Naive B cell (primary cell): ENCODE results near the gene PLK5. TPM values are rescaled to one million over a fixed set of nuclear protein-coding genes. Genes with fewer than 3 reads are reported as not detected.
"Not testable (repeated sequence)": the region's sequence is repeated elsewhere in the genome, so short reads cannot be mapped to it uniquely, and the experiment has no call there.

Experiments used
- ATAC-seq, 2 donors: fragments of 150-1000 bp; cut with Tn5 transposase; 2 replicates each; pipeline ENCODE4 v1.10.0; 2021; ENCODE audit warnings: low read depth in 2 of 2, mild to moderate bottlenecking in 2 of 2, moderate library complexity in 2 of 2
- DNase-seq: peaks from one replicate; pipeline ENCODE4 v3.0.0; 2022
- H3K27ac Mint-ChIP-seq, 6 donors: one replicate each; pipeline ENCODE4 v1.8.0; 2020 to 2022; ENCODE audit warnings: mild to moderate bottlenecking in 6 of 6, mixed read lengths in 6 of 6, moderate library complexity in 5 of 6, inconsistent platforms in 2 of 6
- H3K27me3 Mint-ChIP-seq, 3 donors: one replicate each; pipeline ENCODE4 v1.8.0; 2021 to 2022; ENCODE audit warnings: mixed read lengths in 3 of 3, mild to moderate bottlenecking in 1 of 3
- H3K36me3 Mint-ChIP-seq, 2 donors: one replicate each; pipeline ENCODE4 v1.8.0; 2020 to 2022; ENCODE audit warnings: mixed read lengths in 2 of 2, inconsistent platforms in 1 of 2, mild to moderate bottlenecking in 1 of 2
- H3K4me1 Mint-ChIP-seq, 3 donors: one replicate each; pipeline ENCODE4 v1.8.0; 2020 to 2022; ENCODE audit warnings: mixed read lengths in 3 of 3, inconsistent platforms in 1 of 3, mild to moderate bottlenecking in 1 of 3, moderate library complexity in 1 of 3
- H3K4me3 Mint-ChIP-seq, 8 donors: one replicate each; pipeline ENCODE4 v1.8.0; 2020 to 2022; ENCODE audit warnings: mild to moderate bottlenecking in 8 of 8, mixed read lengths in 8 of 8, moderate library complexity in 8 of 8, inconsistent platforms in 2 of 8
- H3K9me3 Mint-ChIP-seq, 7 donors: one replicate each; pipeline ENCODE4 v1.8.0; 2020 to 2022; ENCODE audit warnings: mixed read lengths in 7 of 7, mild to moderate bottlenecking in 5 of 7, inconsistent platforms in 2 of 7, moderate library complexity in 1 of 7
- polyA plus RNA-seq, 6 donors: library from polyadenylated mRNA; unstranded; fragments of 300-500 nt; fragmentation: Illumina TruSeq; gene quantifications; one replicate each; pipeline ENCODE4 v1.2.3, GENCODE V29; 2021; ENCODE audit warnings: low read depth in 6 of 6

PLK5 gene
- polyA plus RNA-seq, 6 donors from 2014 or later, result not detected

DNA sequence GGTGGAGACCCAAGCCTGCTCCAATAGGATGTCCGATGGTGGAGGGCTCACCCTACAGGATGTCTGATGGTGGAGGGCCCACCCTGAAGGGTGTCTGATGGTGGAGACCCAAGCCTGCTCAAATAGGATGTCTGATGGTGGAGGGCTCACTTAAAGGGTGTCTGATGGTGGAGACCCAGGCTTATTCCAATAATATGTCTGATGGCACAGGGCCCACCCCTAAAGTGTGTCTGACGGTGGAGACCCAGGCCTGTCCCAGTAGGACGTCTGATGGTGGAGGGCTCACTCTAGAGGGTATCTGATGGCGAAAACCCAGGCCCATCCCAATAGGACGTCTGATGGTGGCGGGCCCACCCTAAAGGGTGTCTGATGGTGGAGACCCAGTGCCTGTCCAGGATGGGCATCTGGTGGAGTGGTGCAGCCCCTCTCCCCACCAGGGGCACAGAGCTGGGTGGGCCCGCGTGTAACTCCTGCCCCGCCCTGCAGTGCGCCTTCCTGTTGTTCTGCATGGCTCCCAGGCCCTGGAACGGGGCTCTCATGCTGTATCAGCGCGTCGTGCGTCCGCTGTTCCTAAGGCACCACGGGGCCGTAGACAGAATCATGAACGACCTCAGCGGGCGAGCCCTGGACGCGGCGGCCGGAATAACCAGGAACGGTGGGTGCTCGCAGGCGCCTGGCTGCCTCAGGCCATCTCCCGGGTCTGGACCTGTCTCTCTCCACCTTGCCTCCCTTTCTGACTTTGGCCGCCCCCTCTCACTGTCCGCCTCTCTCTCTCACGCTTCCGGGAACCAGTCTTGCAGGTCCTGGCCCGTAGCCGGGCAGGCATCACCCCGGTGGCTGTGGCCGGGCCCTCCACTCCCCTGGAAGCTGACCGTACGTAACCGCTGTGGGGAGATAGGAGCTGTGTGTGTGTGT, 27.8 kb upstream of the PLK5 start:
- no peak overlapping the region for H3K27ac Mint-ChIP-seq
- ATAC-seq, result no peak
- no peak for DNase-seq

DNA sequence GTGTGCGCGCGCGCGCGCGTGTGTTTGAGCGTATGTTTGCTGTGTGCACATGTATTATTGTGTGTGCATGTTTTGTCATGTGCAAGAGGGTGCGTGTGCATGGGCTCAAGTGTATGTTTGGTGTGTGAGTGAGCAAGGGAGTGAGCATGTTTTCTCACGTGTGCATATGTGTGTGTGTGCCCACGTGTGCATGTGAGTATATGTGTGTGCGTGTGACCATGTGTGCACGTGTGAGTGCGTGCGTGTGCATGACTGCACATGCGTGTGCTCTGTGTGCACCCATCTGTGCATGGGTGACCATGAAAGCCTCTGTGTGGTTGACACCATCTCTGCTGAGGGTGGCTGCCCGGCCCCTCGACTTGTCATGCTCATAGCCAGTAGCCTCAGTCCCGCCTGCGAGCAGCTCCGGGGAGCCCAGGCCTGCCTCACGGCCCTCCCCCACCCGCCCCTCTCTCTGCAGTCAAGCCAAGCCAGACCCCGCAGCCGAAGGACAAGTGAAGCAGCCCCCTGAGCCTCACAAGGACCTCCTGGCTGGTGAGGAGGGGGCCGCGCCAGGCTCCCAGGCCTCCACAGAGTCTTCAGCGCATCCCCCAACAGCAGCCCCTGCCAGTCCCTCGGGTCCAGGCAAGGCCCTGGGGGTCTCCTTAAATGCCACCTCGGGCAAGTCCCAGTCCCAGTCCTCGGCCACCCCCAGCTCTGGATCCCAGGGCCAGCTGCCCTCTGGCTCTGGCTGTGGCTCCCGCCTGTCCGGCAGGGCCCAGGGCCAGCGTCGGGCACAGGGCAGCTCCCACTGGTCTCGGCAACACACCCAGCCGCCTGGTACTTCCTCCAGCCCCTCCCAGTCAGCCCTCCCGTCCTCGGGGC, 26.9 kb upstream of the PLK5 start:
- DNase-seq (no peak), ATAC-seq (no peak)
- peaks cover 0 to 4% (median 4%) of the 10 kb centered on the region in 3 donors for H3K4me1 Mint-ChIP-seq

More for the DNA sequence above, 27.8 kb upstream of the PLK5 start:
- H3K27me3 Mint-ChIP-seq, result peaks cover 0 to 24% (median 4%) of the 10 kb centered on the region in 3 donors
- H3K9me3 Mint-ChIP-seq, result no peaks in the 10 kb centered on the region
- H3K4me3 Mint-ChIP-seq, result no peak overlapping the region
- no peaks in the 10 kb centered on the region for H3K36me3 Mint-ChIP-seq
- peaks cover 0 to 8% (median 5%) of the 10 kb centered on the region in 3 donors for H3K4me1 Mint-ChIP-seq

DNA sequence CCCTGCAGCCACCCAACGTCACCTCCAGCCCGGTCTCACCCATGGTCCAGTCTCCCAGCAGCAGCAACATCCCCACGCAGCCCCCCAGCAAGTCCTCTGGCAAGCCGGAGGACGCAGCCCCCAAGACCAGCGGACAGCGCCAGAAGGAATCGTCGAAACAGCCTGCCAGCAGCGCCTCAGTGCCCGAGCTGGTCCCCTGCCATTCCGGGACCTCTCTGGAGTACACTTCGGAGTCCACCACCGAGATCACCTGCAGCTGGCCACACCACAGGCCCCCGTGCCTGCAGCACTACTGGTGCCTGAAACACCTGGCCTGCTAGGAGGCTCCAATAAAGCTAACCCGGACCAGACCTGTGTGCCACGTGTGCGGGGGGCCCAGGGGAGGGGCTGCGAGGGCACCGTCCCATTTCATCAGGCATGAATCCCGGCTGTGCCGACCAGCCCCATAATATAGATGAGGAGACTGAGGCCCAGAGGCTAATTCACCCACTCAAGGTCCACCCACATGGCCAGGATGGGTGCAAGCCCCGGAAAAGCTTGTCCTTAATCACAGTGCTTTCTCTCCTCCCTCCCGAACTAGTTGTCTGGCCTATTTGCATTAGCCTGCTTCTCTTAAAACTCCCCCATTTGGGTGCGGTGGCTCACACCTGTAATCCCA, 26.2 kb upstream of the PLK5 start:
- Mint-ChIP-seq H3K36me3 (no peaks in the 10 kb centered on the region), H3K4me3 (no peak overlapping the region), H3K4me1 (peaks cover 0 to 4% (median 3%) of the 10 kb centered on the region in 3 donors), H3K27ac (no peak overlapping the region), H3K27me3 (peaks cover 0 to 30% (median 4%) of the 10 kb centered on the region in 3 donors), H3K9me3 (peaks cover 0 to 2% (median 0%) of the 10 kb centered on the region in 7 donors)
- ATAC-seq (no peak), DNase-seq (no peak)

More for the DNA sequence above, 26.9 kb upstream of the PLK5 start:
- Mint-ChIP-seq H3K27ac (peak overlapping the region in 1 of 6 donors; percentile 37), H3K27me3 (peaks cover 0 to 26% (median 4%) of the 10 kb centered on the region in 3 donors), H3K4me3 (no peak overlapping the region), H3K9me3 (no peaks in the 10 kb centered on the region), H3K36me3 (no peaks in the 10 kb centered on the region)

DNA sequence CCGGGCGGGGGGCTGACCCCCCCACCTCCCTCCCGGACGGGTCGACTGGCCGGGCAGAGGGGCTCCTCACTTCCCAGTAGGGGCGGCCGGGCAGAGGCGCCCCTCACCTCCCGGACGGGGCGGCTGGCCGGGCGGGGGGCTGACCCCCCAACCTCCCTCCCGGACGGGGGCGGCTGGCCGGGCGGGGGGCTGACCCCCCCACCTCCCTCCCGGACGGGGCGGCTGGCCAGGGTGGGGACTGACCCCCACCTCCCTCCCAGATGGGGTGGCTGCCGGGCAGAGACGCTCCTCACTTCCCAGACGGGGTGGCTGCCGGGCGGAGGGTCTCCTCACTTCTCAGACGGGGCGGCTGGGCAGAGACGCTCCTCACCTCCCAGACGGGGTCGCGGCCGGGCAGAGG, 24.6 kb upstream of the PLK5 start:
- H3K36me3 Mint-ChIP-seq, H3K4me1 Mint-ChIP-seq, H3K27ac Mint-ChIP-seq, DNase-seq, ATAC-seq, H3K4me3 Mint-ChIP-seq, H3K9me3 Mint-ChIP-seq: not testable (repeated sequence)
- H3K27me3 Mint-ChIP-seq, result peaks cover 0 to 41% (median 5%) of the 10 kb centered on the region in 3 donors

DNA sequence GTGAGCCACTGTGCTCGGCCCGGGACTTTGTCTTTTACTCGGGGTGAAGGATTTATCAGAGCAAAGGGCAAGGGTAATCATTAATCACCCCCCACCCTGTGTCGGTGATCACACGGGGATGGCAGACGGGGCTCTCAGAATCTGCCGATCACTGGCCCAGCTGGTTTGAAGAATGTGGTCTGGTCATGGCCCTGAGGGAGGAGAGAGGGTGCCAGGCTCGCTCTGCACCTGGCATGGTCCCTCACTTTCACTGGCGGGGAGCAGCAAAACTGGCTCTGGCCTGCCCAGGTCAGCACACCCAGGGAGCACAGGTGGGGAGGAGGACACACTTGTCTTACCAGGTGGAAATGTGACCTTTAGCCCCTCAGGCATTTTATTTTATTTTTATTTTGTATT, 22.7 kb upstream of the PLK5 start:
- peaks cover 0 to 11% (median 5%) of the 10 kb centered on the region in 3 donors for H3K4me1 Mint-ChIP-seq
- peaks cover 0 to 10% (median 2%) of the 10 kb centered on the region in 7 donors for H3K9me3 Mint-ChIP-seq
- ATAC-seq, result no peak
- H3K36me3 Mint-ChIP-seq, result no peaks in the 10 kb centered on the region
- H3K27ac Mint-ChIP-seq, result no peak overlapping the region
- no peak for DNase-seq
- H3K4me3 Mint-ChIP-seq, result no peak overlapping the region
- peaks cover 10 to 57% (median 17%) of the 10 kb centered on the region in 3 donors for H3K27me3 Mint-ChIP-seq

DNA sequence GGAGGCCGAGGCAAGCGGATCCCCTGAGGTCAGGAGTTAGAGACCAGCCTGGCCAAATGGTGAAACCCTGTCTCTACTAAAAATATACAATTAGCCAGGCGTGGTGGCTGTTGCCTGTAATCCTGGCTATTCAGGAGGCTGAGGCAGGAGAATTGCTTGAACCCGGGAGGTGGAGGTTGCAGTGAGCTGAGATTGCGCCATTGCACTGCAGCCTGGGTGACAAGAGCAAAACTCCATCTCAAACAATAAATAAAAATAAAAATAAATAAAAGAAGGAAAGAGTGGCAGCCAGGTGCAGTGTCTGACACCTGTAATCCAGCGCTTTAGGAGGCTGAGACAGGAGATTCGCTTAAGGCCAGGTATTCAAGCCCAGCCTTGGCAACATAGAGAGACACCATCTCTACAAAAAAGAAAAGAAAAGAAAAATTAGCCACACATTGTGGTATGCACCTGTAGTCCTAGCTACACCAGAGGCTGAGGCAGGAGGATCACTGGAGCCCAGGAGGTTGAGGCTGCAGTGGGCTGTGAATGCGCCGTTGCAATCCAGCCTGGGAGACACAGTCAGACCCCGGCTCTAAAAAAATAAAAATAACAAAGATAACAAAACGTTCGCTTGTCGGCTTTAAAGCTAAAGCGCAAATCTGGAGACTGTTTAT, 21.3 kb upstream of the PLK5 start:
- Mint-ChIP-seq H3K27ac (no peak overlapping the region), H3K9me3 (peaks cover 0 to 11% (median 2%) of the 10 kb centered on the region in 7 donors), H3K4me1 (peaks cover 5 to 18% (median 6%) of the 10 kb centered on the region in 3 donors), H3K27me3 (peaks cover 14 to 57% (median 16%) of the 10 kb centered on the region in 3 donors), H3K4me3 (peak overlapping the region in 1 of 8 donors; percentile 36), H3K36me3 (peaks cover 0 to 2% of the 10 kb centered on the region in 2 donors)
- DNase-seq (no peak), ATAC-seq (no peak)

DNA sequence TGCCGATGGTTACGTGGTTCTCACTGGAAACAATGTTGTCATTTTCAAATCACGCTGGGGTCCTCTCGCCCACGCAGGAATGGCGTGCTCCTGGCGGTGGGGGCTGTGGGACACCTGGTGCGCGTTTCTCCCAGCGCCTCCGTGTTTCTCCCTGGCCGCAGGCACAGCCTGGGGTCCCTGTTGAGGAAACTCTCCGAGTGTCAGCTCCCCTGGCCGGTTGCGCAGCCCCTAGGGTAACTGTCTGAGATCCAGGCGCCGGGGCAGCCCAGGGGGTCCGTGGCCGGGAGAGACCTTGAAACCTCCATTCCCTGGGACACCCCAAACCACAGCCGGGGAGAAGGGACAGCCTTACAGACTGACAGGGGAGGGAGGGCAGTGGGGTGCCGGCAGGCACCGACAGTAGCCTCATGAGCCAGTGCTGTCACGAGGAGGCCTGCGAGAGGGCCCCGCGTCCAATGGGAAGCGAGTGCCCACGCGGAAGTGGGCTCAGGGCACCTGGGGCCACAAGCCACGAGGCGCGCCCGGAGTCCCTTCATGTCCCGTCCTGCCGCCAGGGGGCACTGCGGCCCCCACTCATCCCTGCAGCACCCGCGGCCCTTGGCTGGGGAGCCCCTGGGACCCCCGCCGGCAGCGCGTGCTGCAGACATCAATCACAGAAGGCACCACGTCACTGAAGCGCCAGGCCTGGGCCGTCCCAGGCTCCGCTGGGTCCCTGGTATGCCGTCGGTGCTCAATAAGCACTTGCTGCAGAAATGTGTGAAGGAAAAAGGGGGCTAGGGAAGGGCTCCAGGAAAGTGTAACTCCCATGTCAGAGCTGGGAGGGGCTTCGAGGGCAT, 20.6 kb upstream of the PLK5 start:
- H3K27me3 Mint-ChIP-seq, result peaks cover 18 to 59% (median 22%) of the 10 kb centered on the region in 3 donors
- peak overlapping the region in 1 of 8 donors; percentile 63 for H3K4me3 Mint-ChIP-seq
- peaks cover 0 to 15% (median 4%) of the 10 kb centered on the region in 7 donors for H3K9me3 Mint-ChIP-seq
- peaks cover 10 to 22% (median 11%) of the 10 kb centered on the region in 3 donors for H3K4me1 Mint-ChIP-seq
- peak; percentile 11 to 22 for ATAC-seq
- H3K27ac Mint-ChIP-seq, result peak overlapping the region in 1 of 6 donors; percentile 60
- H3K36me3 Mint-ChIP-seq, result peaks cover 0 to 7% of the 10 kb centered on the region in 2 donors
- peak; percentile 32 for DNase-seq

DNA sequence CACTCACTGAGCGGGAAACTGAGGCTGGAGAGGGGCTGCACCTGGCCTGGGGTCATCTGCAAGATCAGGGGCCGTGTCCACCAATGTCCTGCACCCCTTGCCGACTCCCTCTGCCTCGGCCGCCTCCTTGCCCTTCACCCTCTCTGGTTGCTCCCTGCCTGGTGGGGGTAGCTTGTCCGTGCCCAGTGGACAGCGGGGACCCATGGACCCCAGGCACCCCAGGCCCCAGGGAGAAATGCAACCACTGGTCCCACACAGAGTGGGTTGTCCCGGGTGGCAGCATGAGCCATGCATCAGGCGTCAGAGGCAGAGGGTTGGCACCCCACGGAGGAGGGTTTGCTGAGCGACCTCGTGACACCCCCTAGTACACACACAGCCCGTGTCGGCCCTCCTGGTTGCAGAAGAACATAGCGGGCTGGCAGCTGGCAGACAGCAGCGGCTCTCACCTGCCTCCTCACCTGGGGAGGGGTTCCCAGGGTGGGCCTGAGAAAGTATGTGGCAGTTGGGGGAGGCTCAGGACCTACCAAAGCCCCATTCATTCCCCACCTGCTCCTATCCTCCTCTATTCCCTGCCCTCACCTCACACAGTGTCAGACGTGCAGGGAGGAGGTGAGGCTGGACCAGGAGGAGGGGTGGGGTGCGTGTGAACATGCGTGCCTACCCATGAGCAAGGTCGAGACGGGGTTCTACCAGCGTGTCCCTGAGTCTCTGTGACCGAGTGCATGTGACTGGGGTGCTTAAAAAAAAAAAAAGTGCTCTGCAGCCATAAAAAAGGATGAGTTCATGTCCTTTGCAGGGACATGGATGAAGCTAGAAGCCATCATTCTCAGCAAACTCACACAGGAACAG, 19.7 kb upstream of the PLK5 start:
- Mint-ChIP-seq H3K27ac (peak overlapping the region in 1 of 6 donors; percentile 30), H3K4me3 (peak overlapping the region in 2 of 8 donors; percentile 36 to 63), H3K27me3 (peaks cover 18 to 67% (median 22%) of the 10 kb centered on the region in 3 donors), H3K9me3 (peaks cover 0 to 15% (median 9%) of the 10 kb centered on the region in 7 donors), H3K4me1 (peaks cover 10 to 24% (median 11%) of the 10 kb centered on the region in 3 donors), H3K36me3 (peaks cover 0 to 7% of the 10 kb centered on the region in 2 donors)
- no peak for DNase-seq
- no peak for ATAC-seq

DNA sequence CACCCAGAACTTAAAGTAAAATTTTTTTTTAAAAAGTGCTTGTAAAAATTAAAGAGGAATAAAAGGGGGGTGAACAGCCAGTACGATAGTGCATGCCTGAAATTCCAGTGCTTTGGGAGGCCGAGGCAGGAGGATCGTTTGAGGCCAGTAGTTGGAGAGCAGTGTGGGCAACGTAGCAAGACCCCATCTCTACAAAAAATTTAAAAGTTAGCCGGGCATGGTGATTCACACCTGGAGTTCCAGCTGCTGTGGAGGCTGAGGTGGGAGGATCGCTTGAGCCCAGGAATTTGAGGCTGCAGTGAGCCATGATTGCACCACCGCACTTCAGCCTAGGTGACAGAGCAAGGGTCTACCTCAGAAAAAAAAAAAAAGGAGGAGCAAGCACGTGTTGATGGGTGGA, 18.9 kb upstream of the PLK5 start:
- H3K36me3 Mint-ChIP-seq, result peaks cover 0 to 7% of the 10 kb centered on the region in 2 donors
- H3K27ac Mint-ChIP-seq, result peak overlapping the region in 2 of 6 donors; percentile 20 to 58
- no peak overlapping the region for H3K4me3 Mint-ChIP-seq
- DNase-seq (no peak), ATAC-seq (no peak)
- peaks cover 23 to 75% (median 27%) of the 10 kb centered on the region in 3 donors for H3K27me3 Mint-ChIP-seq
- H3K4me1 Mint-ChIP-seq, result peaks cover 10 to 24% (median 14%) of the 10 kb centered on the region in 3 donors
- peaks cover 0 to 17% (median 9%) of the 10 kb centered on the region in 7 donors for H3K9me3 Mint-ChIP-seq

DNA sequence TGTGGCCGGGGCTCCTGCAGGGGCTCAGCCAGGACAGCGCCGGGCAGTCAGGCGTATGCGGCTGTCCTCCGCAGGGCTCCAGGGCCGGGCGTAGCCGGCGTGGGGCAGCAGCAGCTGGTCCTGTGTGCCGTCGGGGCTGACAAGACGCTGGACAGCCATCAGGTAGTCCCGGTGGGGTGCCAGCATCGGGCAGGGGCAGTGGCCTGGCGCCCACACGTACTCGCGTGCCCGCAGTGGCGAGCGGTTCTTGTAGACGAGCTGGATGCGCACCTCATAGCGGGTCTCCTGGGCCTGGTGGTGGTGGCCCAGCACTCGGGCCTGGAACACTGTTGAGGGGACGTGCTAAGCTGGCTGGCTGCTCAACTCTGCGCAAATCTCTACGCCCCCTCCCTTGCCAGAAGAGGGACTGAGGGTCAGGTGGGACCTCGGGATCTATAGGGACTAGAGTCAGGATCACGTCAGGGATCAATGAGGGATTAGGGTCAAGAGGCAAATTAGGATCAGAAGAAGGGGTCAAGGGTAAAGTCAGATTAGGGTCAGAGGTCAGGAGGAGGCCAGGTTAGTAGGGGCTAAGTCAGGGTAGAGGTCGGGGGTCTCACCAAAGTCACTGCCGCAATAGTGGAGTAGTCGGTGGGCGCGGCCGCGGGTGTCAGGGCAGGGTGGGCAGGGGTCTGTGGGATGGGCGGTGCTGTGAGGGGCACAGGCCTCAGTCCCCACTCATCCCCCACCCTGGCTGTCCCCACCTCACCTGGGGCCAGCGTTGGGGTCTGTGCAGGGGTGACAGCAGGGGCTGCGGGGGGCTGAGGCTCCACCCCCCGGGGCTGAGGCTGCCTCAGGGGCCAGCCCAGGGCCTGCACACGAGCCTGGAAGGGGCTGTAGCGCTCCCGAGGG, 17.6 kb upstream of the PLK5 start:
- Mint-ChIP-seq H3K4me3 (peak overlapping the region in 3 of 8 donors; percentile 10 to 22 (median 14)), H3K9me3 (peaks cover 0 to 18% (median 9%) of the 10 kb centered on the region in 7 donors), H3K4me1 (peaks cover 10 to 22% (median 16%) of the 10 kb centered on the region in 3 donors), H3K27me3 (peaks cover 30 to 83% (median 39%) of the 10 kb centered on the region in 3 donors), H3K36me3 (peaks cover 0 to 7% of the 10 kb centered on the region in 2 donors), H3K27ac (peak overlapping the region in 3 of 6 donors; percentile 59 to 78 (median 73))
- ATAC-seq, result no peak
- no peak for DNase-seq
